H1 (cell line): ENCODE results near the gene PRKRIP1. TPM values are rescaled to one million over a fixed set of nuclear protein-coding genes. Genes with fewer than 3 reads are reported as not detected.

ENCODE experiments used
- CTCF ChIA-PET: fragments of 300-600 bp; sonication (Branson Sonifier 250); formaldehyde crosslinking; loops from one replicate; lab custom pipeline; 2021; ENCODE audit not compliant: partially characterized antibody; lab: Charles Lee
- POLR2A ChIA-PET: fragments of 300-600 bp; sonication (Branson Sonifier 250); formaldehyde crosslinking; loops from one replicate; lab custom pipeline; 2021; ENCODE audit warnings: inconsistent platforms; ENCODE audit not compliant: partially characterized antibody; lab: Charles Lee
- DNase-seq, 2 experiments: peaks; one replicate each; pipeline versions ENCODE4 v3.0.0 to v3.0.0-alpha.2; 2010 to 2022; ENCODE audit warnings: low spot score in 2 of 2, low read depth in 1 of 2, mixed read lengths in 1 of 2
- FAIRE-seq: peaks from 2 replicates; lab custom pipeline; 2011; peaks lifted over from hg19 to GRCh38; lab: Jason Lieb, UNC
- H2AFZ ChIP-seq: 2 replicates; pipeline ENCODE4 v1.8.1; 2012; ENCODE audit warnings: low read length, inconsistent platforms
- H2AK5ac ChIP-seq: 2 replicates; pipeline ENCODE4 v1.6.1; 2013; ENCODE audit warnings: low read depth, low read length
- H2BK120ac ChIP-seq: replicated peaks from 2 replicates; pipeline ENCODE3; 2013; ENCODE audit warnings: low read depth, low read length, inconsistent platforms
- H2BK12ac ChIP-seq: 2 replicates; pipeline ENCODE4 v1.6.1; 2013; ENCODE audit warnings: low read depth, low read length
- H2BK15ac ChIP-seq: 2 replicates; pipeline ENCODE4 v1.6.1; 2013; ENCODE audit warnings: low read length
- H2BK20ac ChIP-seq: 2 replicates; pipeline ENCODE4 v1.6.1; 2013; ENCODE audit warnings: low read length
- H2BK5ac ChIP-seq: 2 replicates; pipeline ENCODE4 v1.6.1; 2013; ENCODE audit warnings: low read depth, low read length
- H3K14ac ChIP-seq: 2 replicates; pipeline ENCODE4 v1.6.1; 2013; ENCODE audit warnings: inconsistent platforms; ENCODE audit not compliant: insufficient read length
- H3K18ac ChIP-seq: 2 replicates; pipeline ENCODE4 v1.6.1; 2013; ENCODE audit warnings: low read length; ENCODE audit errors: extremely low read depth
- H3K23ac ChIP-seq: 2 replicates; pipeline ENCODE4 v1.6.1; 2013; ENCODE audit warnings: inconsistent platforms; ENCODE audit not compliant: insufficient read length
- H3K23me2 ChIP-seq: 2 replicates; pipeline ENCODE4 v1.6.1; 2013; ENCODE audit warnings: low read depth, low read length
- H3K27ac ChIP-seq: 2 replicates; pipeline ENCODE4 v1.6.1; 2011; ENCODE audit warnings: low read depth, low read length, inconsistent platforms
- H3K27me3 ChIP-seq, 4 experiments: replicated peaks in 1 of 4; 1 replicate in 1 of 4; 2 replicates in 3 of 4; pipeline versions ENCODE4 v1.6.1 to v1.8.1; 2011 to 2013; ENCODE audit warnings: low read length in 3 of 4, mild to moderate bottlenecking in 3 of 4, inconsistent platforms in 2 of 4, mixed read lengths in 2 of 4, moderate library complexity in 1 of 4; ENCODE audit not compliant: control insufficient read depth in 3 of 4, insufficient read depth in 3 of 4; ENCODE audit errors: extremely low read depth in 1 of 4
- H3K36me3 ChIP-seq, 4 experiments: 2 replicates each; pipeline versions ENCODE4 v1.6.1 to v1.8.1; 2011 to 2013; ENCODE audit warnings: mild to moderate bottlenecking in 4 of 4, low read length in 3 of 4, moderate library complexity in 2 of 4, control low read depth in 1 of 4, inconsistent platforms in 1 of 4; ENCODE audit not compliant: insufficient read depth in 4 of 4, control insufficient read depth in 2 of 4
- H3K4ac ChIP-seq: replicated peaks from 2 replicates; pipeline ENCODE3; 2013; ENCODE audit warnings: low read length, low read depth, mixed read lengths, inconsistent platforms; ENCODE audit not compliant: insufficient read length
- H3K4me1 ChIP-seq, 4 experiments: replicated peaks in 1 of 4; 1 replicate in 1 of 4; 2 replicates in 3 of 4; pipeline versions ENCODE4 v1.6.1 to v1.8.1; 2011 to 2013; ENCODE audit warnings: low read length in 3 of 4, inconsistent platforms in 2 of 4, mixed read lengths in 1 of 4; ENCODE audit not compliant: insufficient read depth in 4 of 4, control insufficient read depth in 3 of 4
- H3K4me2 ChIP-seq, 2 experiments: 2 replicates each; pipeline versions ENCODE4 v1.6.1 to v1.8.1; 2011 to 2013; ENCODE audit warnings: low read depth in 2 of 2, low read length in 2 of 2, control low read depth in 1 of 2, inconsistent platforms in 1 of 2, mild to moderate bottlenecking in 1 of 2; ENCODE audit not compliant: insufficient read depth in 1 of 2
- H3K4me3 ChIP-seq, 4 experiments: fragments of 200-600, 300-600 bp in 1 of 4; sonication (generic), shearing (Covaris generic), sonication (Bioruptor Twin) in 1 of 4; 2 replicates each; pipeline versions ENCODE4 v1.5.1 to v1.8.1; 2011 to 2016; ENCODE audit warnings: low read length in 4 of 4, low read depth in 3 of 4, control low read depth in 2 of 4, inconsistent platforms in 2 of 4, mild to moderate bottlenecking in 2 of 4, mixed read lengths in 1 of 4, moderate library complexity in 1 of 4; ENCODE audit not compliant: insufficient read depth in 2 of 4; ENCODE audit errors: extremely low read depth in 1 of 4
- H3K56ac ChIP-seq: replicated peaks from 2 replicates; pipeline ENCODE3; 2013; ENCODE audit warnings: low read depth, mild to moderate bottlenecking, mixed read lengths, low read length, inconsistent platforms; ENCODE audit not compliant: insufficient read length
- H3K79me1 ChIP-seq: 2 replicates; pipeline ENCODE4 v1.6.1; 2013; ENCODE audit warnings: low read depth, low read length, control low read depth
- H3K79me2 ChIP-seq, 2 experiments: 2 replicates each; pipeline versions ENCODE4 v1.6.1 to v1.8.1; 2012 to 2013; ENCODE audit warnings: low read length in 2 of 2, mild to moderate bottlenecking in 2 of 2, inconsistent platforms in 1 of 2; ENCODE audit not compliant: insufficient read depth in 2 of 2, control insufficient read depth in 1 of 2
- H3K9ac ChIP-seq, 4 experiments: replicated peaks in 1 of 4; 1 replicate in 1 of 4; 2 replicates in 3 of 4; pipeline versions ENCODE4 v1.6.1 to v1.8.1; 2011 to 2013; ENCODE audit warnings: low read depth in 3 of 4, low read length in 3 of 4, control low read depth in 2 of 4, mild to moderate bottlenecking in 2 of 4, moderate library complexity in 2 of 4, inconsistent platforms in 1 of 4; ENCODE audit errors: extremely low read depth in 1 of 4
- H3K9me3 ChIP-seq, 2 experiments: 2 replicates each; pipeline versions ENCODE4 v1.6.1 to v1.8.1; 2012 to 2013; ENCODE audit warnings: mild to moderate bottlenecking in 2 of 2, moderate library complexity in 2 of 2, control low read depth in 1 of 2, inconsistent platforms in 1 of 2, low read depth in 1 of 2, low read length in 1 of 2, mixed read lengths in 1 of 2; ENCODE audit not compliant: insufficient read depth in 2 of 2
- H4K20me1 ChIP-seq, 2 experiments: replicated peaks in 1 of 2; 2 replicates each; pipeline versions ENCODE3 to v1.8.1; 2011 to 2013; ENCODE audit warnings: inconsistent platforms in 2 of 2, low read length in 2 of 2, mild to moderate bottlenecking in 1 of 2; ENCODE audit not compliant: insufficient read depth in 2 of 2, control insufficient read depth in 1 of 2
- H4K5ac ChIP-seq: 2 replicates; pipeline ENCODE4 v1.6.1; 2013; ENCODE audit warnings: low read length, low read depth, mixed read lengths, inconsistent platforms; ENCODE audit not compliant: insufficient read length
- H4K8ac ChIP-seq: 2 replicates; pipeline ENCODE4 v1.8.0; 2013; ENCODE audit warnings: mild to moderate bottlenecking, moderate library complexity, low read length, inconsistent platforms; ENCODE audit not compliant: insufficient read depth; ENCODE audit errors: extremely low read depth
- H4K91ac ChIP-seq: replicated peaks from 2 replicates; pipeline ENCODE3; 2013; ENCODE audit warnings: low read length, mixed read lengths, inconsistent platforms; ENCODE audit not compliant: insufficient read length
- CEBPB ChIP-seq: IDR thresholded peaks from 2 replicates; pipeline ENCODE4 v1.6.1; 2012; ENCODE audit warnings: low read depth, low read length
- CHD1 ChIP-seq: IDR thresholded peaks from 2 replicates; pipeline ENCODE4 v1.6.1; 2012; ENCODE audit warnings: low read depth, low read length, improper control_type of control experiment
- EGR1 ChIP-seq: IDR thresholded peaks from 2 replicates; pipeline ENCODE4 v1.6.1; 2011; ENCODE audit warnings: low read depth, low read length, borderline replicate concordance
- HDAC2 ChIP-seq, 2 experiments: fragments of 300-600 bp in 1 of 2; sonication (generic) in 1 of 2; IDR thresholded peaks; 2 replicates each; pipeline ENCODE4 v1.6.1; 2011 to 2012; ENCODE audit warnings: low read depth in 2 of 2, low read length in 2 of 2, mild to moderate bottlenecking in 2 of 2, moderate library complexity in 2 of 2, borderline replicate concordance in 1 of 2, inconsistent platforms in 1 of 2
- HDAC6 ChIP-seq: IDR thresholded peaks from one replicate; pipeline ENCODE4 v1.7.1; 2012; ENCODE audit warnings: low read depth, mild to moderate bottlenecking, inconsistent platforms, low read length, moderate library complexity
- RNF2 ChIP-seq: fragments of 200-900, 300-1000 bp; sonication (generic); IDR thresholded peaks from 2 replicates; pipeline ENCODE4 v1.7.1; 2016; ENCODE audit warnings: borderline replicate concordance, low read depth, mild to moderate bottlenecking, antibody characterized with exemption, low read length; ENCODE audit not compliant: poor library complexity, severe bottlenecking; ENCODE audit errors: missing control alignments
- SP4 ChIP-seq: IDR thresholded peaks from 2 replicates; pipeline ENCODE4 v1.6.1; 2012; ENCODE audit warnings: low read length, inconsistent platforms
- TAF7 ChIP-seq: optimal IDR thresholded peaks from 2 replicates; pipeline ENCODE3; 2011; ENCODE audit warnings: low read depth, mild to moderate bottlenecking, inconsistent platforms, low read length, moderate library complexity, borderline replicate concordance
- WGBS, 2 experiments: shearing (Covaris generic) in 1 of 2; methylation state at CpG; one replicate each; pipeline versions ENCODE4 v1.1.6 to v1.1.7; 2013 to 2015; ENCODE audit warnings: low lambda C conversion rate in 2 of 2, mixed read lengths in 2 of 2, inconsistent platforms in 1 of 2, low coverage in 1 of 2, missing lambda C conversion rate in 1 of 2; ENCODE audit not compliant: insufficient replicate concordance in 2 of 2, insufficient coverage in 1 of 2, insufficient read length in 1 of 2; ENCODE audit errors: extremely low coverage in 1 of 2, missing lambda C conversion rate in 1 of 2; 5-methylcytosine and 5-hydroxymethylcytosine counted together
- polyA plus RNA-seq, 7 experiments: library from polyadenylated mRNA; depleted of rRNA in 3 of 7; stranded (reverse) in 5 of 7; unstranded in 2 of 7; fragments of >200 nt in 5 of 7; fragments of 200-250 nt in 2 of 7; gene quantifications; 1 replicate in 5 of 7; 2 replicates in 1 of 7; 4 replicates in 1 of 7; pipeline versions ENCODE4 v1.2.1 to v1.2.3, GENCODE V29; 2011 to 2013; ENCODE audit warnings: missing spikeins in 2 of 7, mixed read lengths in 2 of 7
- total RNA-seq: library from RNA; stranded (reverse); fragmentation: NEBNext Ultra II Directional; extraction: Animal tissue kit (Norgen Biotek cat#: 25700); gene quantifications from 2 replicates; pipeline ENCODE4 v1.2.1, GENCODE V29; 2021
- TF ChIP-seq, protein P1 (sequence below), 3 experiments: IDR thresholded peaks; 1 replicate in 2 of 3; 2 replicates in 1 of 3; pipeline versions ENCODE4 v1.5.1 to v1.6.1; 2011; ENCODE audit warnings: low read length in 3 of 3, mild to moderate bottlenecking in 3 of 3, inconsistent platforms in 2 of 3, low read depth in 1 of 3, moderate library complexity in 1 of 3; ENCODE audit not compliant: insufficient read depth in 1 of 3; ENCODE audit errors: control extremely low read depth in 1 of 3

PRKRIP1 gene
- total and polyA plus RNA-seq, 2 of the 8 experiments (the other 6 are each of a cell fraction or from before 2014, with no cell fraction given), result 11.1 to 22.0 TPM

DNA sequence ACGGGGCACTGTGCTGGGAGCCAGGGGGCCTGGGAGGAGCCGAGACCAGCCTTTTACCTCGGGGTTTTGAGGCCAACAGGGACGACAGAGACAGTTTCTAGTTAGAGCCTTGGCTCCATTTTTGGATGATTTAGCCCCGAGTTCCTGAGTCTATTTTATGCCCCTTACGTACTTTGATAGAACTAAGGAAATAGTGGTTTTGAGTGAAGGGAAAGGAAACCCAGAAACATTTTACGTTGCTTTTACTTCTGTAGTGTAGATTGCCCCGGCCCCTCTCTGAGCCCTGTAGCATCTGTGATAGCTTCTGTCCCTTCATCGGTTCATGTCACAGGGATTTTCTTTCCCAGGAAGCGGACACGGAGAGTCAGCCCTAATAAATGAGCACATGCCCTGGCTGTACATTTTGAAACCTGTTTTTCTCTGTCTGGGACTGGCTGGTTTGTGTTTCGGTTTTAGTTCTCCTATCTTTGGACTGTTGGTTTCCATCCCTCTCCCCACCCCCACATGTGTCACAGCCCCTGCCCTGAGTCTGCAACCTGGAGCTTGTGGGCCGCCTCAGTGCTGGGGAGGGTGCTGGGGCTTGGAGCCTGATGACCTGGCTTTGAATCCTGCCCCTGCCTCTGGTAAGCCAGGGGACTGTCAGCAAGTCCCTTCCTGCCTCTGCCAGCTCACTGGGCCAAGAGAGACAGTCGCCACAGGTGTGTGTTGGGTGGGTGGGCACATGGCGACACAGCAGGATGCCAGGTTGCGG, 30.3 kb downstream of the PRKRIP1 start:
- Histone ChIP-seq H2AFZ (no peak overlapping the region), H3K4me2 (no peak overlapping the region), H3K9me3 (no peaks in the 10 kb centered on the region), H4K91ac (no peak overlapping the region), H3K27ac (no peak overlapping the region), H4K20me1 (peaks cover 3 to 4% of the 10 kb centered on the region in 2 experiments), H3K4ac (no peak overlapping the region), H3K56ac (no peak overlapping the region), H3K9ac (no peak overlapping the region), H3K23ac (no peak overlapping the region), H4K8ac (no peak overlapping the region), H3K14ac (no peak overlapping the region), H2BK20ac (no peak overlapping the region), H2BK120ac (no peak overlapping the region), H3K79me2 (no peaks in the 10 kb centered on the region), H3K4me3 (no peak overlapping the region), H3K36me3 (peaks cover 0 to 12% (median 7%) of the 10 kb centered on the region in 4 experiments; a peak in 5 of 8 replicates), H2AK5ac (no peak overlapping the region), H2BK12ac (no peak overlapping the region), H3K4me1 (peaks cover 0 to 14% (median 1%) of the 10 kb centered on the region in 4 experiments; a peak in 3 of 7 replicates), H3K79me1 (no peaks in the 10 kb centered on the region), H3K27me3 (no peaks in the 10 kb centered on the region), H4K5ac (no peak overlapping the region), H3K23me2 (no peaks in the 10 kb centered on the region), H3K18ac (no peak overlapping the region), H2BK5ac (no peak overlapping the region), H2BK15ac (no peak overlapping the region)
- CTCF ChIA-PET, result interaction anchor here (0.8 to 1.9 kb wide), 3 partner anchors 11 to 22 kb away, joined by 3 to 4 read pairs (median 4); no protein-coding TSS in a partner anchor
- 90% methylated on average over 15 of the region's 16 CpGs; no CpG with 5 or more reads in 1 of the 2 experiments for WGBS, 2 experiments
- DNase-seq (no peak), FAIRE-seq (no peak)
- POLR2A ChIA-PET, result interaction anchor here (1.1 to 9.5 kb wide), 3 partner anchors 8 to 13 kb away, joined by 6 to 49 read pairs (median 16); partner anchors contain the start of gene ORAI2
- no peak for TF ChIP-seq CEBPB
- no peak for TF ChIP-seq HDAC2 (IDR thresholded peaks at IDR 0.05; ENCODE audit: borderline replicate concordance in 1 of 2, low read depth in 2 of 2, low read length in 2 of 2)
- TF ChIP-seq EGR1, result no peak
- TF ChIP-seq SP4, result no peak
- TF ChIP-seq, protein P1, sequence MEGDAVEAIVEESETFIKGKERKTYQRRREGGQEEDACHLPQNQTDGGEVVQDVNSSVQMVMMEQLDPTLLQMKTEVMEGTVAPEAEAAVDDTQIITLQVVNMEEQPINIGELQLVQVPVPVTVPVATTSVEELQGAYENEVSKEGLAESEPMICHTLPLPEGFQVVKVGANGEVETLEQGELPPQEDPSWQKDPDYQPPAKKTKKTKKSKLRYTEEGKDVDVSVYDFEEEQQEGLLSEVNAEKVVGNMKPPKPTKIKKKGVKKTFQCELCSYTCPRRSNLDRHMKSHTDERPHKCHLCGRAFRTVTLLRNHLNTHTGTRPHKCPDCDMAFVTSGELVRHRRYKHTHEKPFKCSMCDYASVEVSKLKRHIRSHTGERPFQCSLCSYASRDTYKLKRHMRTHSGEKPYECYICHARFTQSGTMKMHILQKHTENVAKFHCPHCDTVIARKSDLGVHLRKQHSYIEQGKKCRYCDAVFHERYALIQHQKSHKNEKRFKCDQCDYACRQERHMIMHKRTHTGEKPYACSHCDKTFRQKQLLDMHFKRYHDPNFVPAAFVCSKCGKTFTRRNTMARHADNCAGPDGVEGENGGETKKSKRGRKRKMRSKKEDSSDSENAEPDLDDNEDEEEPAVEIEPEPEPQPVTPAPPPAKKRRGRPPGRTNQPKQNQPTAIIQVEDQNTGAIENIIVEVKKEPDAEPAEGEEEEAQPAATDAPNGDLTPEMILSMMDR (IDR thresholded peaks at IDR 0.05; ENCODE audit: control extremely low read depth in 1 of 3, insufficient read depth in 1 of 3, low read depth in 1 of 3, low read length in 3 of 3), result no peak
- no peak for TF ChIP-seq HDAC6
- no peak for TF ChIP-seq CHD1
- TF ChIP-seq RNF2, result no peak
- no peak for TF ChIP-seq TAF7
